ENCODE measurements around the gene SCN4A.
A peak's percentile ranks its signal among the peaks of the same experiment; 100 is the strongest.
"Not testable (repeated sequence)": the region's sequence is repeated elsewhere in the genome, so short reads cannot be mapped to it uniquely, and the experiment has no call there.

The SCN4A gene

DNA sequence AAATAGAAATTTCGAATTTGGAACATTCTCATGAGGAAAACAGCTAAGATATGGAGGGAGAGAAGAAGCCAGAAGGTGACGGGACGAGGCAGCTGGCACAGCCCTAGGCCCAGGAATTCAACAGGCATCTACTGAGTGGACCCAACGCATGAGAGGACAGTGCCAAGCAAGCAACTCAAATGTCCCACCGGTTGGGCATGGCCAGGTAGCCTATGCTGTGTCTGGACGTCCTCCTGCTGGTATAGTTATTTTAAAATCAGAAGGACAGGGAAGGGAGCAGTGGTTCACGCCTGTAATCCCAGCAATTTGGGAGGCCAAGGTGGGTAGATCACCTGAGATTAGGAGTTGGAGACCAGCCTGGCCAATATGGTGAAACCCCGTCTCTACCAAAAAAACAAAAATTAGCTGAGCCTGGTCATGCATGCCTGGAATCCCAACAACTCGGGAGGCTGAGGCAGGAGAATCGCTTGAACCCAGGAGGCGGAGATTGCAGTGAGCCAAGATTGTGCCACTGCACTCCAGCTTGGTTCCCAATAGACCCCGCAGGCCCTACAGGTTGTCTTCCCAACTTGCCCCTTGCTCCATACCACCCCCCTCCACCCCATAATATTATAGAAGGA, 56.0 kb downstream of the SCN4A start:
- no peak for DNase-seq (ENCODE audit: low read depth)

GRCh38 chr17:63915753-63916152, 57.0 kb downstream of the SCN4A start:
- DNase-seq (ENCODE audit: low read depth): not testable (repeated sequence)

DNA sequence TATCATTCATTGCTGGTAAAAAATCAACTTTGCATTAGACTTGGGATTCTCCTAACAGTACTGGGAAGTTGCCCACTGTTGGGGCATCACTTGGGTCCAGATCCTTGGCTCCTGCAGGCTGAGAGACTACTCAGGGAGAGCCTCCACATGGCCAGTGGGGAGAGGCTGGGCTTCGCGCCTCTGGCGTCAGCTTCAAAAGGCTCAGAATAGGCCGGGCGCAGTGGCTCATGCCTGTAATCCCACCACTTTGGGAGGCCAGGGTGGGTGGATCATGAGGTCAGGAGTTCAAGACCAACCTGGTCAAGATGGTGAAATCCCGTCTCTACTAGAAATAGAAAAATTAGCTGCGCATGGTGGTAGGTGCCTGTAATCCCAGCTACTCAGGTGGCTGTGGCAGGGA, 58.2 kb downstream of the SCN4A start:
- no peak for DNase-seq (ENCODE audit: low read depth)

- peak; percentile 54 for DNase-seq (ENCODE audit: low read depth)
These were observed 61.0 kb downstream of the SCN4A start for GRCh38 chr17:63911657-63912100.

DNA sequence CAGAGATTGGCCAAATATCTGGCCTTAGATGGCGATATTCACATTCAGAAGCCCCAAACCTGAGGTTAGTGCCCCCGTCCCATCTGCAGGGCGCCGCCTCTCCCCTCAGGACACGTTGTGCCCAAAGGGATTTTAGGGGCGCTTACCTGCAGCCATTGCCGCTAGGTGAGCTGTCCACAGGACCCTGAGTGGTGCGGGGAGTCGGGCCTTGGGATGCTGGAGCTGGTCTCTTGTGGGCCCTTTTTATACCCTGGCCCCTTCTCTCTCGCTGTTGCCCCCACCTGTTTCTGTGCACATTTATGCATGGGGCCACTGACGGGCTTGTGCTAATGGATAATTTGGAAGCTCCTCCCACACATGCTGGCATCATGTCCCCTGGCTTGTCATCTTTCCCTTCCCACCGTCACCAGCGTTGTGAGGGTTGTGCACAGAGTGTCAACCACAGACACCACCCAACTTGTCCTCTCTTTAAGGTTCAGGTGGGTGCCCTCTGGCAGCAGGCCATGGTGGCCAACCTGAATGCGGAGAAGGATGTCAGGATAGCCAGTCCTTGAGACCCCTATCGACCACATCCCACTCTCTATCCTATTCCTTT, 61.6 kb downstream of the SCN4A start, which contains the start of gene CSHL1:
TSS of gene CSHL1 (minus strand) at position 218 of the 595 bp plus-strand sequence. CDS start at position 156, 62 bp downstream.
- DNase-seq (ENCODE audit: low read depth): no peak

DNA sequence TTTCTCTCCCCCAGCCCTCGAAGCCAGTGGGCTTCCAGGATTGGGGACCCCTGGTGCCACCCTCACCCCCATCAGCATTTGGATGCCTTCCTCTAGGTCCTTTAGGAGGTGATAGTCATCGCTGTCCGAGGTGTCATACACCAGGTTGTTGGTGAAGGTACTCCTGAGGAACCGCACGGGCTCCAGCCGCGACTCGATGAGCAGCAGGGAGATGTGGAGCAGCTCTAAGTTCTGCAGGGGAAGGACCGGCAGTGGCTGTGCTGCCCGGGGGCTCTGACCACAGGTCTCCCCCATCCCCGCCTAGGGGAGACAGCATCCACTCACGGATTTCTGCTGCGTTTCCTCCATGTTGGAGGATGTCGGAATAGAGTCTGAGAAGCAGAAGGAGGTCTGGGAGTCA, 62.6 kb downstream of the SCN4A start:
- DNase-seq (ENCODE audit: low read depth): no peak

- not testable (repeated sequence) for DNase-seq (ENCODE audit: low read depth)
These were observed 63.1 kb downstream of the SCN4A start for GRCh38 chr17:63909586-63909985.

GRCh38 chr17:63907161-63907778, 65.4 kb downstream of the SCN4A start:
- DNase-seq (ENCODE audit: low read depth): not testable (repeated sequence)

- DNase-seq (ENCODE audit: low read depth): not testable (repeated sequence)
These were observed 67.9 kb downstream of the SCN4A start for GRCh38 chr17:63904796-63905195.

GRCh38 chr17:63903787-63904201, 68.9 kb downstream of the SCN4A start:
- DNase-seq (ENCODE audit: low read depth): not testable (repeated sequence)

- not testable (repeated sequence) for DNase-seq (ENCODE audit: low read depth)
These were observed 70.7 kb downstream of the SCN4A start for GRCh38 chr17:63901971-63902370.

DNA sequence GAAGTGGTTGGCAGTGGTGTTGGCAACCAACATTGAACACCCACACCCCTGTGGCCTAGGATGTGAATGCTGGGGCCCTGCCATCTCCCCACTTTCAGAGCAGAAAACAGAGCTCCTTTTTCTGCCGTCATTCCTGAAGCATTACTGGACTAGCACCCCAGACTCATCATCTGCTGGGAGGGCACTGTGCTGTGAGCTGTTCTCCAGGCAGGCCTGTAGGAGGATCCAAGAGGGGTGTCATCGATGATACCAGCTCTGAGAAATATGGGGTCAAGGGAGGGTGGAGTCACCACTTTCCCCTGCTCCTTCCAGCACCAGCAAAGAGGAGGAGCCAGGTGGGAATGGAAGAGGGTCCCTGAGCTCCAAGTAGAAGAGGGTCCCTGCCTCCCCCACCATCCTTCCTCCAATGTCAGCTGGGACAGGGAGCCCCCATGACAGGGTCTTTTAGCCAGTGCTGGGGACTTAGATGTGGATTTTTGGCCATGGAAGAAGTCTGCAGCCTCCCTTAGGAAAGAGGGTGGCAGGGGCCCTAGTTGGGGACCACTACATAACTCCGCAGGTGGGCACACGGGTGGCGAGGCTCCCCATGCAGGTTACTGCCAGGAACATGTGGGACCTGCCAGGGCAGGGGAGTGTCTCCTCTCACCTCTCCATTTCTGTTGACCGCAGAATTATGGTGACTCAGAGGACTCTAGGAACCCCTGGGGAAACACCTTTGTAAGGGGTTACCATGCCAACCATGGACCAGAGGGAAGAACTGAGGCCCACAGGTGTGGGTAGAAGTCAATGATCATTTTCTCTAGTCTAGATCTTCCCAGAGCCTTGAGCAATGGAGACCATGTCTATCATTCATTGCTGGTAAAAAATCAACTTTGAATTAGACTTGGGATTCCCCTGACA, 73.6 kb downstream of the SCN4A start:
- not testable (repeated sequence) for DNase-seq (ENCODE audit: low read depth)

GRCh38 chr17:63896524-63897354, 76.0 kb downstream of the SCN4A start, which contains the start of gene CSH1:
Gene CSH1, minus strand, starts transcription at chr17:63896574. Its CDS starts 63 bp downstream, at chr17:63896511.
- not testable (repeated sequence) for DNase-seq (ENCODE audit: low read depth)

GRCh38 chr17:63894821-63895220, 77.9 kb downstream of the SCN4A start:
- not testable (repeated sequence) for DNase-seq (ENCODE audit: low read depth)

GRCh38 chr17:63894021-63894420, 78.7 kb downstream of the SCN4A start:
- not testable (repeated sequence) for DNase-seq (ENCODE audit: low read depth)

GRCh38 chr17:63892316-63893037, 80.2 kb downstream of the SCN4A start:
- not testable (repeated sequence) for DNase-seq (ENCODE audit: low read depth)

DNA sequence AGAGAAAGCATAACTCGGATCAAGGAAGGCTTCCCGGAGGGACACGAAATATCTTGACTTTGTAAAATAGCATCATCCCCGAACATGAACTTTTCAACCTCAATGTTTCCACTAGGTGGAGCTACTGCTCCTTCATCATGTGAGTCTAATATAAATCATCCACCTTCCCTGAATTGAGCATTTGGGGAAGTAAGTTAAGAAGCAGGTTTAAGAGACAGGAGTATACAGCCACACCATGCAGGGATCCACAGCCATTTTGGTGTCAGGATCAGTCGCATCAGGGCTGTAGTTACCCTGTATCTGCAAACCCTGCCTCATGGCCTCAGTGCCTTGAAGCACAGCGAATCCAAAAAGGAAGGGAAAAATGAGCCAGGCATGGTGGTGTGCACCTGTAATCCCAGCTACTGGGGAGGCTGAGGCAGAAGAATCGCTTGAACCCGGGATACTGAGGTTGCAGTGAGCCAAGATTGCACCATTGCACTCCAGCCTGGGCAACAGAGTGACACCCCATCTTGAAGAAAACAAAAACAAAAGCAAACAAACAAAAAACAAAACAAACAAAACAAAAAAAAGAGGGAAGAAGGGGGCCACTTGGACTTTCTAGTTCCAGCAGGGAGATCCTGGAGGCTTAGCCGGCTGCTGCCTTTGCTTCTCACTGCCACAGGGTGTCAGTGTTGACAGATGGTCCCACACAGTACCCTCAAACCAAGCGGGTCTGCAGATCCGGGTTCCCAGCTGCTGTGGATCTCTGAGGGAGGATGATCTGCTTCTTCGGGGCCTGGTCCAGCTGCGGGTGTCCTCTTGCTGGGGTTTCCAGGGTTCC, 83.5 kb downstream of the SCN4A start:
- DNase-seq (ENCODE audit: low read depth): not testable (repeated sequence)

Measured in activated T-cell treated with anti-CD3 and anti-CD28 coated beads for 1 hour (primary cell).